Measurements from ENCODE around the gene EPB41L1. TPM values are rescaled to one million over a fixed set of nuclear protein-coding genes. Genes with fewer than 3 reads are reported as not detected.

EPB41L1 gene
- total RNA-seq, 2 donors from 2014 or later: 22.8 to 53.4 TPM

DNA sequence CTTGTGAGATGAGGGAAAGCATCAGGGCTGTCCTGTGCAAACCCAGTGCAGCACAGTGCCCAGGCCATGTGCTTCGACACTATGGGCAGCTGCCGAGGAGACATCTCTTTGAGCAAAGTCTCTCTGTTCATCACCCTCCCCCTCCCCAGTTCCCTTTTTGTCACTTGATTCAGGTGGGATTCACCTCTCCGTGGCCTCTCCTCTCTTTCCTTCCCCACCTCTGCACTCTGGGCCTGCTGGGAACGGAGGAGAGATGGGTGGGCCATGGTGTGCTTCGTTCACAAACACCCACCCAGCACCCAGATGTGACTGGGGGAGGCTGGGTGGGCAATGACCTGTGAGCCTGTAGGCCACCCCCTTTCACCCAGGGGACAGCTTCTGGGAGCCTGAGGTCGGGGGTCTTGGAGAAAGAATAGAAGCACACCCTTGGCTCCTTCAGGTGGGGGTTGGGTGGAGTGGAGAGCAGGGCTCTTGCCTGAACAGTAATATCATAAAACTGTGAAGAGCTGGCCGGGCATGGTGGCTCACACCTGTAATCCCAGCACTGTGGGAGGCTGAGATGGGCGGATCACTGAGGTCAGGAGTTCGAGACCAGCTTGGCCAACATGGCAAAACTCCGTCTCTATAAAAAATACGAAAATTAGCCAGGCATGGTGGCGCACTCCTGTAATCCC is 118.1 kb downstream of the EPB41L1 start:
- H3K4me3 ChIP-seq: no peak overlapping the region
- no peaks in the 10 kb centered on the region for H3K36me3 ChIP-seq (replicated peaks in 1 of 2; ENCODE audit: insufficient read depth in 1 of 2, low read depth in 2 of 2)
- no peak overlapping the region for H3K27ac ChIP-seq
- H3K4me1 ChIP-seq: no peaks in the 10 kb centered on the region
- no peak for TF ChIP-seq POLR2A (IDR thresholded peaks at IDR 0.05)
- no peak for TF ChIP-seq CTCF (IDR thresholded peaks at IDR 0.05)
- H3K27me3 ChIP-seq: no peaks in the 10 kb centered on the region
- H3K9me3 ChIP-seq: no peaks in the 10 kb centered on the region
- DNase-seq (no peak), ATAC-seq (no peak)
- intact Hi-C loops (cut with DNase I): no loop called here
- 78 to 80% methylated on average over 11 to 12 of the region's 12 CpGs for WGBS, 2 donors

GRCh38 chr20:36273414-36274180 is 119.1 kb downstream of the EPB41L1 start:
- peak in 1 of 4 donors; percentile 12 for DNase-seq
- no peaks in the 10 kb centered on the region for H3K27me3 ChIP-seq
- TF ChIP-seq POLR2A (IDR thresholded peaks at IDR 0.05) (no peak), CTCF (IDR thresholded peaks at IDR 0.05) (peak in 2 of 7 experiments; percentile 18 to 25)

DNA sequence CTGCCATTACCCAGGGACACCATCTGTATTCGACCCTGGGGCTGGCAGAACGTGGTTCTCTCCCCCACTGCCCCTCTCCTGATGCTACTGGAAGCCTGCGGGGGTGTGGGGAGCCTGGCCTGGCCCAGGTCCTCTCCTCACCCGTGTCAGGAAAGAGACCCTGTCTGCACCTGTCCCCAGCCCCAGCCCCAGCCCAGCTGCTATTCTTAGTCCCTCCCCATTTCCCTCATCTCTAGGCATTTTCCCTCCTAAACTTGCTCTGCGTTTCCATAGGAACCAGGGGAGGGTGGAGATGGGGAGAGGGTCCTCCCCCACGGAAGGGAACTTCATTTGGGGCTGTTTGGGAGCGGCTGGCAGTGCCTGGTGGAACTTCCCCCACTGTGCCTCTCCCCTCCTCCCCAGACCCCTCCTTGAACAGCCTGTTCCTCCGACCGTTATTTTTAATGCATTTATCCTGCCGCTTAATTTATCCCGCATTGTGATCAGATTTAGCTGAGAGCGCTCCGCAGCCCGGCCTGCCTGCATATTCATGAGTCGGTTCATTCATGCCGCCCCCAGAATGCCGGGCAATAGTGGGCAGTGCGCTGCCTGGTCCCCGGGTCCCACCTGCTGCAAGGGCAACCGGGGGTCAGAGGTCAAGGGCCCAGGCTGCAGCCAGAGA is 119.8 kb downstream of the EPB41L1 start:
- intact Hi-C loops (cut with DNase I): no loop called here
- no peaks in the 10 kb centered on the region for H3K9me3 ChIP-seq
- H3K36me3 ChIP-seq (replicated peaks in 1 of 2; ENCODE audit: insufficient read depth in 1 of 2, low read depth in 2 of 2): no peaks in the 10 kb centered on the region
- WGBS, 2 donors: 49 to 53% methylated on average over 17 to 20 of the region's 20 CpGs
- DNase-seq: no peak
- H3K27me3 ChIP-seq: no peaks in the 10 kb centered on the region
- no peak for TF ChIP-seq POLR2A (IDR thresholded peaks at IDR 0.05)
- TF ChIP-seq CTCF (IDR thresholded peaks at IDR 0.05): no peak
- no peak for ATAC-seq
- no peaks in the 10 kb centered on the region for H3K4me1 ChIP-seq
- H3K27ac ChIP-seq: no peak overlapping the region
- no peak overlapping the region for H3K4me3 ChIP-seq

More at GRCh38 chr20:36273414-36274180, 119.1 kb downstream of the EPB41L1 start:
- no peak overlapping the region for H3K27ac ChIP-seq
- H3K9me3 ChIP-seq: no peaks in the 10 kb centered on the region
- no peaks in the 10 kb centered on the region for H3K36me3 ChIP-seq (replicated peaks in 1 of 2; ENCODE audit: insufficient read depth in 1 of 2, low read depth in 2 of 2)
- no peaks in the 10 kb centered on the region for H3K4me1 ChIP-seq
- 61 to 76% methylated on average over 8 to 12 of the region's 12 CpGs for WGBS, 2 donors
- intact Hi-C loops (cut with DNase I): no loop called here
- no peak overlapping the region for H3K4me3 ChIP-seq
- no peak for ATAC-seq

DNA sequence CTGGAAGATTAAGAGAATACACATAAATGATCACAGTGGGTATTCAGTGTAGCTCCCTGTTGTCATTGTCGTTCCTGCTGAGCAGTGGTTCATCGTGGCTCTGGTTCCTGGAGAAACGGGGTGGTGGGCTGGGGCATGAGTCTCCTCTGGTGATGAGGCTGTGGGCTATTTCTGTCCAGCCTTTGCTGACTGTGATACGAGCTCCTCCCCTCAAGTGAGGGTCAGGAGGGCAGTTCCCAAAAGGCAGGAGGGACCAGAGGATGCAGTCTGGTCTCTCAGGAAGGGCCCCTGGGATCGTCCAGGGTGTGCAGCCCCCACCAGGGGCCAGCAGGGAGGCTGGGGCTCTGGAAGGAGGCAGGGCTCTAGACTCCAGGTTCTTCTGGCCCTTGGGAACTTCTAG is 120.5 kb downstream of the EPB41L1 start:
- Histone ChIP-seq H3K27ac (no peak overlapping the region), H3K27me3 (no peaks in the 10 kb centered on the region), H3K36me3 (replicated peaks in 1 of 2; ENCODE audit: insufficient read depth in 1 of 2, low read depth in 2 of 2) (no peaks in the 10 kb centered on the region), H3K9me3 (no peaks in the 10 kb centered on the region), H3K4me3 (no peak overlapping the region), H3K4me1 (no peaks in the 10 kb centered on the region)
- 39 to 60% methylated on average over 5 of the region's 5 CpGs for WGBS, 2 donors
- no peak for DNase-seq
- TF ChIP-seq POLR2A (IDR thresholded peaks at IDR 0.05) (no peak), CTCF (IDR thresholded peaks at IDR 0.05) (no peak)
- intact Hi-C loops (cut with DNase I): no loop called here
- no peak for ATAC-seq

Data from body of pancreas (tissue), 4 donors.